ENCODE results near the gene ATXN7.

ATXN7 gene

DNA sequence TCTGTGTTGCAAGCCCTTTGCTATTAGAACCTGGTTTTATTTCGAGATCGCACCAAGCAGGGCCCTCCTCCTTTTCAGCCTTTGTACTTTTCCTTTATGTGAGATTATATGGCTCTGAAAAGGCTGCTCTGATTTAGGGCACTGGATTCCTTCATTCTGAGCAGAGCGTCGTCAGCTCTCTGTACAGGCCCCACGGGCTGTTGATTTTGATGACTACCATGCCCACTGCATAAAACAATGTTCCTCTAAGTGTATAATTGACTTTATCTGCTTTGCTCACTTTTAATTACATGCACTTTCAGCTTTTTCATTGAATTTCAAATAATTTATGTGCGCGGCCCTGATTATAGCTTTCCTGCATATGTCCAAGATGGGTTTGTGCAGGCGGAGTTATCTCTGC is 164.0 kb downstream of the ATXN7 start:
- no peak for DNase-seq
- Histone ChIP-seq H3F3A (ENCODE audit: insufficient read depth, low read length) (no peaks in the 10 kb centered on the region), H3K4me3 (ENCODE audit: low read length) (no peak overlapping the region), H3K9me3 (replicated peaks; ENCODE audit: insufficient read depth, low read length) (no peaks in the 10 kb centered on the region), H2AFZ (ENCODE audit: low read length) (no peak overlapping the region), H3K36me3 (replicated peaks; ENCODE audit: insufficient read depth, low read length) (no peaks in the 10 kb centered on the region), H3K4me2 (ENCODE audit: low read depth, low read length) (no peak overlapping the region), H3K27ac (ENCODE audit: low read length) (no peak overlapping the region), H3K4me1 (ENCODE audit: low read length) (peaks cover 10% of the 10 kb centered on the region), H3K79me2 (ENCODE audit: low read length) (peaks cover 6% of the 10 kb centered on the region), H3K9ac (ENCODE audit: low read length) (no peak overlapping the region), H3K27me3 (replicated peaks; ENCODE audit: insufficient read depth, low read length) (no peaks in the 10 kb centered on the region), H4K20me1 (ENCODE audit: insufficient read depth, low read length) (no peaks in the 10 kb centered on the region), H3K9me2 (replicated peaks; ENCODE audit: insufficient read depth, low read length) (no peaks in the 10 kb centered on the region)
- TF ChIP-seq EZH2phosphoT487 (IDR thresholded peaks at IDR 0.05; ENCODE audit: low read length) (no peak), EZH2 (optimal IDR thresholded peaks at IDR 0.05; ENCODE audit: low read depth, low read length) (no peak)
- TF ChIP-seq, protein P1, sequence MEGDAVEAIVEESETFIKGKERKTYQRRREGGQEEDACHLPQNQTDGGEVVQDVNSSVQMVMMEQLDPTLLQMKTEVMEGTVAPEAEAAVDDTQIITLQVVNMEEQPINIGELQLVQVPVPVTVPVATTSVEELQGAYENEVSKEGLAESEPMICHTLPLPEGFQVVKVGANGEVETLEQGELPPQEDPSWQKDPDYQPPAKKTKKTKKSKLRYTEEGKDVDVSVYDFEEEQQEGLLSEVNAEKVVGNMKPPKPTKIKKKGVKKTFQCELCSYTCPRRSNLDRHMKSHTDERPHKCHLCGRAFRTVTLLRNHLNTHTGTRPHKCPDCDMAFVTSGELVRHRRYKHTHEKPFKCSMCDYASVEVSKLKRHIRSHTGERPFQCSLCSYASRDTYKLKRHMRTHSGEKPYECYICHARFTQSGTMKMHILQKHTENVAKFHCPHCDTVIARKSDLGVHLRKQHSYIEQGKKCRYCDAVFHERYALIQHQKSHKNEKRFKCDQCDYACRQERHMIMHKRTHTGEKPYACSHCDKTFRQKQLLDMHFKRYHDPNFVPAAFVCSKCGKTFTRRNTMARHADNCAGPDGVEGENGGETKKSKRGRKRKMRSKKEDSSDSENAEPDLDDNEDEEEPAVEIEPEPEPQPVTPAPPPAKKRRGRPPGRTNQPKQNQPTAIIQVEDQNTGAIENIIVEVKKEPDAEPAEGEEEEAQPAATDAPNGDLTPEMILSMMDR (IDR thresholded peaks at IDR 0.05; ENCODE audit: low read length): no peak

DNA sequence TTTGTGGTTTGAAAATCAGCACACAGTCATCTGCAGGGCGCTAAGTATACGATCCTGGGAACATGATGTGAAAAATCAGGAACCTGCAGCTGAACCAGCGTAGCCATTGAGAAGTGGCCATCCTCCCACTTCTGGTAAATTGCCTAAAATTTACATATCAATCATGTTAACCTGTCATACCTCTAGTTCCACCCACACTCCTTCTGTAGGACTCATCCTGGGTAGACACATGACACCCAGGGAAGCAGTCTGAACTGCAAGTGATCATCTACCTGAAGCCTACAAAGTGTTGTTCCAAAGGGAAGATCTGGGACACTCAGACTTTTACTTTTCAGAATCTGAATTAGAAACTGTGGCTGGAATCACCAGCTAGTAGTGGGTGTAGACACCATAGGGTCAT is 165.1 kb downstream of the ATXN7 start:
- Histone ChIP-seq H3K9me2 (replicated peaks; ENCODE audit: insufficient read depth, low read length) (no peaks in the 10 kb centered on the region), H3K27ac (ENCODE audit: low read length) (no peak overlapping the region), H3K27me3 (replicated peaks; ENCODE audit: insufficient read depth, low read length) (no peaks in the 10 kb centered on the region), H3K79me2 (ENCODE audit: low read length) (no peaks in the 10 kb centered on the region), H2AFZ (ENCODE audit: low read length) (no peak overlapping the region), H3F3A (ENCODE audit: insufficient read depth, low read length) (no peaks in the 10 kb centered on the region), H3K4me2 (ENCODE audit: low read depth, low read length) (no peak overlapping the region), H3K36me3 (replicated peaks; ENCODE audit: insufficient read depth, low read length) (no peaks in the 10 kb centered on the region), H3K9me3 (replicated peaks; ENCODE audit: insufficient read depth, low read length) (no peaks in the 10 kb centered on the region), H4K20me1 (ENCODE audit: insufficient read depth, low read length) (no peaks in the 10 kb centered on the region), H3K4me3 (ENCODE audit: low read length) (no peak overlapping the region), H3K9ac (ENCODE audit: low read length) (no peak overlapping the region), H3K4me1 (ENCODE audit: low read length) (peaks cover 8% of the 10 kb centered on the region)
- DNase-seq: no peak
- TF ChIP-seq EZH2phosphoT487 (IDR thresholded peaks at IDR 0.05; ENCODE audit: low read length): no peak
- no peak for TF ChIP-seq EZH2 (optimal IDR thresholded peaks at IDR 0.05; ENCODE audit: low read depth, low read length)
- TF ChIP-seq, protein P1 (IDR thresholded peaks at IDR 0.05; ENCODE audit: low read length): no peak

GRCh38 chr3:64029287-64029686 is 165.6 kb downstream of the ATXN7 start:
- Histone ChIP-seq H3K9me3 (replicated peaks; ENCODE audit: insufficient read depth, low read length) (no peaks in the 10 kb centered on the region), H3K27me3 (replicated peaks; ENCODE audit: insufficient read depth, low read length) (no peaks in the 10 kb centered on the region), H3K9me2 (replicated peaks; ENCODE audit: insufficient read depth, low read length) (no peaks in the 10 kb centered on the region), H4K20me1 (ENCODE audit: insufficient read depth, low read length) (no peaks in the 10 kb centered on the region), H3K79me2 (ENCODE audit: low read length) (no peaks in the 10 kb centered on the region), H3K27ac (ENCODE audit: low read length) (no peak overlapping the region), H3K4me2 (ENCODE audit: low read depth, low read length) (no peak overlapping the region), H3K4me1 (ENCODE audit: low read length) (0 out of 2 replicates have a peak, but pooled peaks cover 6% of the 10 kb centered on the region), H3K36me3 (replicated peaks; ENCODE audit: insufficient read depth, low read length) (no peaks in the 10 kb centered on the region), H2AFZ (ENCODE audit: low read length) (no peak overlapping the region), H3K4me3 (ENCODE audit: low read length) (no peak overlapping the region), H3K9ac (ENCODE audit: low read length) (no peak overlapping the region), H3F3A (ENCODE audit: insufficient read depth, low read length) (no peaks in the 10 kb centered on the region)
- DNase-seq: no peak
- TF ChIP-seq EZH2phosphoT487 (IDR thresholded peaks at IDR 0.05; ENCODE audit: low read length) (no peak), EZH2 (optimal IDR thresholded peaks at IDR 0.05; ENCODE audit: low read depth, low read length) (no peak)
- TF ChIP-seq, protein P1 (IDR thresholded peaks at IDR 0.05; ENCODE audit: low read length): no peak

Measured in MM.1S (cell line).